Activated naive CD4-positive, alpha-beta T cell treated with Interleukin-2 at 50 U/mL for 16 hours (primary cell): ENCODE results near the gene LPO.

ENCODE experiments used
- DNase-seq: peaks from one replicate; pipeline ENCODE4 v3.0.0-alpha.2; 2020

Gene LPO

DNA sequence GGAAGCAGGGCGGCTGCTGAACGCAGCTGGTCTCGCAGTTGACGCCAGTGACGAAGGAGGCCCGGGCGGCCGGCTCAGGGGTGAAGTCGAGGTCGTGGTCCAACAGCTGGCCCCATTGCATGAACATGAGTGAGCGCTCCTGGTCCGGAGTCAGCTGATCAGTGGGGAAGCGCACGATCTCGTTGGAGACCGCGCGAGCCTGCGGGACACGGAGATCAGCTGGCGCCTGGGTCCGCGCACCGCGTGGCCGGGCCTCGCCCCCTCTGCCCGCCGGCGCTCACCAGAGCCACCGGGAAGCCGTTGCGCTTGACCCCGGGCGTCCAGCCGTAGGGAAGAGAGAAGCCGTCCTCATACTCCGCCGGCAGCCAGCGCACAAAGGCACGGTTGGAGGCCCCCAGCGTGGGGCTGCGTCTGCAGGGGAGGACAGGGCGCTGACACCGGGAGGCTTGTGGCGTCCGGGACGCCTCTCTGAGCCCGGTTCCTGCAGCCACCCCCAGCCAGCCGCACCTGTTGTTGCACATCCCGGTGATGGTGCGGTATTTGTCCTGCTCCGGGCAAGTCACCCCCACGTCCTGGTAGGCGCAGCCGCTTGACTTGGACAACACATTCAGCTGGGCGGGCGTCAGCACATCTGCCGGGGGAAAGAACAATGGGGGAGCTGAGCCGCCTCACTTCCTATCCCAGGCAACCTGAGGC lies 40.8 kb downstream of the LPO start:
- no peak for DNase-seq

DNA sequence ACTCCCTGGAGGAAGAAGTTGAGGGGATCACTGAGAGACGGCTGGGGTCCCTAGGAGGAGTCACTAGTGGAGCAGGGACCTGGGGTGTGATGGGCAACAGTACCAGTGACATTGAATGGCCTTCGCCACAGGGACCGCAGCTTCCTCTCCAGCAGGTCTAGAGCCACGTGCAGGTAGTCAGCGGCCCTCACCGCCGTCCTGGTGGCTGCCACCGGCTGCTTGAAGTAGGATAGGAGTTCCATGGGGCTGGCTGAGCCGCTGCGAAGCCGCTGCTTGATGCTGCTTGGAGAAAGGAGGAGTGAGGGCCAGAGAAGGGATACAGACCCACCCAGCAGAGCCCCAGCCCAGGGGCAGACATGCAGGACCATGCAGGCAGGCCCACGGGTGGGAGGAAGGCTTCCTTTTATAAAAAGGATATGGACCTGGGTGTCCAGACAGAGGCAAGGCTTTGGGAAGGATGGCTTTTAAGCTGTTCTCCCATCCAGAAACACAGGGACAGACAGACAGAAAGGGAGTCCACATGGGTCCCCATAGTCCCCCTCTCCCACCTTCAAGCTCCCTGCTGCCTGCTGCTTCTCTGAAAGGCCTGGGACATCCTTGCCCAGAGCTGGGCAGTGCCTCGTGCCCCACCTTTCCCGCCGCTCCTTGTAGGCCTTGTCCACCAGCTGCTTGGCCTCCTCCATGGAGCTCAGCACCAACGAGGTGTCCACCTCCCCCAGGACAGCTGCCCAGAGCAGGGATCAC lies 41.5 kb downstream of the LPO start:
- DNase-seq: no peak

DNA sequence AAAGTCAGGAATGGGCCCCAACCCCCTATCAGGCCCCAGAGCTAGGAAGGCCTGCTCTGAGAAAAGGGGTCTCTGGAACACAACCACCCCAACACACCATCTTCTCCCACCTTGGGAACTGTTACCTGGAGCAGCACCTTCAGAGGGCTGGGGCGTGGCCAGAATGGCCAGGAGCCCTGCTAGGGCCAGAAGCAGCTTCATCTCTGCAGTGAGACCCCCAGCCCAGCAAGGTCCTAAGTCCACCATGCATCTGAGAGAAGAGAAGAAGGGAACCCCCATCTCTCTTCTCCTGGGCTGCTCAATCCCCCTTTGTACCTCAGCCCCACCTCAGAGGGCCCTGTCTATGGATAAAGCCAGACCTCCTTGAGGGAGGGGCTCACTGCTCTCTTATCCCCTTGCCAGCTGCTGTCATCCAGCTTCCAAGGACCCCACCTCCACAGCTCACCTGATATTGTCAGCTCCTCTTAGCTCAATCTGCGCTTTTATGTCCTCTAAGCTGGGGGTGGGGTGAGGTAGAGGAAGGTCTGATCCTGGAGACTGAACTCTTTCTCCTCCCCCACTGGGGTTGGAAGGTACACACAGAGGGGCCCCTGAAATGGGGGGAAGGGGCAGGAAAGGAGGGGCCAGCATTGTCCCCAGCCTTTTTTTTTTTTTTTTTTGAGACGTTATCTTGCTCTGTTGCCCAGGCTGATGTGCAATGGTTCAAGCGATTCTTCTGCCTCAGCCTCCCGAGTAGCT lies 42.3 kb downstream of the LPO start, which contains the start of gene MPO:
Gene MPO, minus strand, starts transcription at position 456 of the 738 bp plus-strand sequence. Its CDS starts 177 bp downstream, at position 279.
- DNase-seq: no peak

DNA sequence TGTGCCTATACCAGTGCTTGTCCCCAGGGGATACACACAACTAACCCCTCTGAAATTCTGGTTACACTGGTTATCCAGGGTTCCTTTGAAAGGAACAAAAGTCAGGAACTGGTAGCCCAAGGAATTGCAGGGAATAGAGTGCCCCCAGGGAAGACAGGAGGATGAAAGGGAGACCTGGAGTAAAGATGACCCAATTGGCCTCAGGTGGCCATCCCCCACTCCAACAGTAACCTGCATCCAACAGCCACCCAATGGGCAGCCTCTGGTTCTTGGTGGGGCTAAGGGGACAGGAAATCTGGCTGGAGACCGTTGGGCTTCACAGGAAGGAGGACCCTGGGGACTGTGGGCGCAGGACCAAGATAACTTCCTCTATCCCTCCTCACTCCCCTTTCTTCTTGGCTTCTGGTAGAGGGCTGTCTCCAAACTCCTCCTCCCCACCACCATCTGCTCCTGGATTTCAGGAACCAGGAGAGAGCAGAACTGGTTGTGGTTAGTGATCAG lies 43.2 kb downstream of the LPO start:
- no peak for DNase-seq

DNA sequence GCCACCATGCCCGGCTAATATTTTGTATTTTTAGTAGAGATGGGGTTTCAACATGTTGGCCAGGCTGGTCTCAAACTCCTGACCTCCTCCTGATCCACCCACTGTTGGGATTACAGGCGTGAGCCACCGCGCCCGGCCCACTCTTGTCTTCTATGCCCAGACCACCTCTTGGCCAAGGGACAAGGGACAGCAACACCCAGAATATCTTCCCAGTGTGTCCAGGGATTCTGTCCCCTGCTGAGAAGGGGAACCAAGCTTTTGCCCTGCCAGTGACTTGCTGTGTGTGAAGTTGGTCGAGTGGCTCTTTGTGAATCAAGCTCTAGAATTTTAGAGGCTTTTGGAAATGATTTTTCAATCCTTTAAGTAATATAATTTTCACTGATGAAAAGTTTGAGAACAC lies 44.1 kb downstream of the LPO start:
- DNase-seq: no peak

DNA sequence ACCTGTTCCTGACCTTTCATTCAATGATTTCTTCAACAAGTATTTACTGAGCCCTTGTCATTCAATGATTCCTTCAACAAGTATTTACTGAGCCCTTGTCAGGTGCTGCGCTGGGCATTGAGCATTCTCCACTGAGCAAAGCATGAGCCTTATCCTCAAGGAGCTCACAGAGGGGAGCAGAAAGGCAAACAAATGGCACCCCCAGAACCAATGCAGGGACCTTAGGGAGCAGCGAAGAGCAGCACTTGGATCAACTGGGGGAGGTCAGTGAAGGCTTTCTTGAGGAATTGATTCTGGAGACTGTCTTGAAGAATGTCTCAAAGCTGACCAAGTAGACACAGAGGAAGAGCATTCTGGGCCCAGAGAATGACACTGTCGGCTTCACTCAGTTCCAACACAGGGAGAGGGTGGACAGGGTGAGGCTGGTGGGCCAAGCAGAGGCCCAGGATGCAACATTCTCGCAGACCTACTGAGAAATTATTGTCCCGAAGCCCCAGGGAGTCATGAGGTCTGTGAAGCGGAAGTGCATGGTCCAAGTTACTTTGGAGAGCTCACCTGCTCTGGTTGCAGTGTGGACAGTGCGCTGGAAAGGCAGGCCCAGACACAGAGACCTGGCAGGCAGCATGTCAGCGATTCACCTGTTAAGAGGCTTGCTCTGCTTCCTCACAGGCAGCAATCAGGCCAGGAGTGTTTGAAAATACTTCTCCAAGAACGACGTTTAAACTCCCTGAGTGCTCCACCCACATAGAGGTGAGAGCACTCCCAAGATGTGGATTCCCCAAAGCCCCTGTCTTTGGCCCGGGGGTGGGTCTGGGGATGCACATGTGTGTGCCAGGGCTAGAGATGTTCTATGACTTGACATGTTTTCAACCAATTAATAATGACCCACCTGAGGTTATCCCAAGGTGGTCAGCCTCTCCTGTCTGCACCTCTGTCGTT lies 45.6 kb downstream of the LPO start:
- no peak for DNase-seq

DNA sequence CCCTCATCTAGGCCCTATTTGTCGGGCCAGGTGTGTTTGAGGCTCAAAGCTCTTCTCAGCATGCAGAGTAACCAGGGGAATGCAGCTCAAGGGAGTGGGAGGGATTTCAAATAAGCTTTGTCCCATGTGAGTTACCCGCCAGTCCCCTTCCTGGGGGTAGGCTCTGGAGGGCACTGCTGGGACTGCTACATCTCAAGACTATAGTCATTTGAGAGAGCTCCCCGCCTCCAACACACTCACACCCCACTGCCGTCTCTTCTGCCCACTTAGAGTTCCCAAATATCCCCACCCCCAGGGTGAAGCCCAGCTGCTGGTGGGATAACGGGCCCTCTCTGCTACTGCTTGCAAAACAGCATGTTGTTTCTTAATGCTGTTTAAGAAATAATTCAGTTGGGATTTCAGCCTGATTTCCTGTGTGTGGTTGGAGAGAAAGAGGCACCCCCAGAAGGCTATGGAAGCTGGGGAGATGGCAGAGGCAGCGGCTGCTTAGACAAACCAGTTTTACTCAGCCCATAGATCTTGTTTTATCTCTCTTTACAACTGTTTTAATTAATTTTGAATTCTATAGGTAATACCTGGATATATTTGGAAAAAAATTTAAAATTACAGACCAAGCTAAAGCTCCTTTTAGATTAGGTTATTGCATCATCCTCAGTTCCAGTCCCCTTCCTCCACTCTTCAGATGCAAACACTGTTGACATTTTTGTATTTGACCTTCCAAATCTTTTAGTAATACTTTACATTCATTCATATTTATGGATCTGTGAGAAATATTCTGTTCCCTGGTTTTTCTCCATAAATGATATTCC lies 46.4 kb downstream of the LPO start:
- DNase-seq: no peak

DNA sequence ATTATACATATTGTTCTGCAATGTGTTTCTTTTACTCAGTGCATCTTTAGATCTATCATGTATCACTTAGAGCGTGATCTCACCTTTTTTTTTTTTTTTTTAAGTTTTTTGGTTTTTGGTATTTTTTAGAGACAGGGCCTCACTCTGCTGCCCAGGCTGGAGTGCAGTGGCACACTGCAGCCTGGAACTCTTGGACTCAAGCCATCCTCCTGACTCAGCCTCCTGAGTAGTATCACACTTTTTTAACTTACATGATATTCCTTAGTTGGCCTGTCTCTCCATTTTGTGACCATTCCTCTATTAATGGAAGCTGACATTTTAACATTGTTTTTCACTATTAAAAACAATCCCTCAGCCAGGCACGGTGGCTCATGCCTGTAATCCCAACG lies 47.0 kb downstream of the LPO start:
- no peak for DNase-seq

DNA sequence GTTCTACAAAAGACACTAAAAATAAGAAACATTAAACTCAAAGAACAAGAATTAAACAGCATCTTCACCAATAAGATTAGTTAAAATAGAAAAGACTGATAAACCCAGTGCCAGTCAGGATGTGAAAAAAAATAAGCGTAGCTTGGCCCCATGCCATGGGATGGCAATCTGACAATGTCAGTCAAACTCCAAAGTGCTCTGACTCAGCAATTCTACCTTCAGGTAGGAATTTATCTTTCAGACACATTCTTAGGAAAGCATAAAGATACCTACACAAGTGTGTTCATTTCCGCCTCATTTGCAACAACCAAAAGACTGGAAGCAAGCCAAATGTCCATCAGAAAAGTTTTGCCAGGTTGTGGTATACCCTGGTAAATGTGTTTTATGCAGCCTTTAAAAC lies 51.5 kb downstream of the LPO start:
- no peak for DNase-seq

DNA sequence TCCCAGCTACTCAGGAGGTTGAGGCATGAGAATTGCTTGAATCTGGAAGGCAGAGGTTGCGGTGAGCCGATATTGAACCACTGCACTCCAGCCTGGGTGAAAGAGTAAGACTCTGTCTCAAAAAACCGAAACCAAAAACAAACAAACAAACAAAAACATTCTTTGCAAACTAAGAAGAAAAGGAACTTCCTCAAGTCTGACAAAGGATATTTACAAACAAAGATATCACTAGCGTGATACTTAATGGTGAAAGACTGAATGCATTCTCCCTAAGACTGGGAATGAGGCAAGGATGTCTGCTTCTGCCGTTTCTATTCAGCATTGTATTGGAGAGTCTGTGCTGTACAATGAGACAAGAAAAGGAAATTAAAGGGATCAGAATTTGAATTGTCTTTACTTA lies 52.9 kb downstream of the LPO start:
- no peak for DNase-seq

DNA sequence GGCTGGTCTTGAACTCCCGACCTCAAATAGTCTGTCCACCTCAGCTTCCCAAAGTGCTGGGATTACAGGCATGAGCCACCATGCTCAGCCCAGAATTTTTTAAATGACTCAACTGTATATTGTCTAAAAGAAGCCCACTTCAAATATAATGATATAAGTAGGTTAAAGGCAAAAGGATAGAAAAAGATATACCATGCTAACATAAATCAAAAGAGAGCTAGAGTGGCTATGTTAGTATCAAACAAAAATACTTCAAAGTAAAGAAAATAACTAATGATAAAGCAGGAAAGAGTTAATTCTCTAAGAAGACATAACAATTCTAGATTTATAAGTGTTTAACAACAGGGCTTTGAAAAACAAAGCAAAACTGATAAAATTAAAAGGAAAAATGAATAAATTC lies 55.6 kb downstream of the LPO start:
- DNase-seq: no peak

DNA sequence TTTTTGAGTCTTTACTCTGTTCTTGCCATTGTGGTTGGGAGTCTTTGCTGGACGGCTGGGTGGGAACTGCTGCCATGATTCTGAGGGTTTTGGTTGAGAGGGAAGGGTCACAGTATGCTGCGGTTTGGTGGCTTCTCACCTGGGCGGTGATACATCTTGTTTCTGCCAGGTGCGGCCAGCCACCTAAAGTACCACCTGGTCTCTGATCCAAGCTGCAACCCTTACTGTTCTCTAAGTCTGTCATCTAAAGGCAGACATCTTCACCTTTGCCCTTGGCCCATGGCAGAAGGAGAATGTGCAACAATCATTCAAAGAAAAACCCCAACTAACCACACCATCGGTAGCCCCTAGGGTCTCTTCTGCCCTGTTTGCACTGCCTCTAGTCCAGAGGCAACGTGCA lies 62.0 kb downstream of the LPO start:
- DNase-seq: no peak

DNA sequence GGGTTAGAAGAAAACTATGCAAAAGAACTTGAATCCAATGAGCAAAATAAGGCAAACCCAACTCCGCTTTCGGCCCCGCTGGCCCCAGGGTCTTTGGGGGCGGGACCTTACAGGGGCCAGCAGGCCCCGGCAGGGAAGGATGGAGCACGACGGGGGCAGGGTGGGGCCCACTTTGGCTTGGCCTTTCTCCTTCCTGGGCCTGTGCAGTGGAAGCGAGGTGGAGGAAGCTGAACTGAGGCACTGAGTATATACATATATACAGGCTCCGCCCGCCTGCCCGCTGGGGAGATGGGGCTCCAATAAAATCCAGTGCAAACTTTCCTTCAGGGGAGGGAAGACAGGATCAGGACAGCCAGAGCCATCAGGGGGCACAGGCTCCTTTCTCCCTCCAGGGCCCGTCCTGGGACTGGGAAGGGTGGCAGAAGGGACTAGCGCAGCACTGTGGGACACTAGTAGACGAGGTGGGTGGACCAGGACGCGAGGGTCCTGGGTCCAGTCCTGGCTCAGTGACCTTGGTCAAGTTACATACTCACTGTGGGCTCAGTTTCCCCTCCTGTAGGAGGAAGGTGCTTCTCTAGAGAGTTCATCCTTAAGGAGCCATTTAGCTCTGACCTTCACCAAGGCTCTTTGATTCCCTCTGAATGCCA lies 63.2 kb downstream of the LPO start:
- no peak for DNase-seq

DNA sequence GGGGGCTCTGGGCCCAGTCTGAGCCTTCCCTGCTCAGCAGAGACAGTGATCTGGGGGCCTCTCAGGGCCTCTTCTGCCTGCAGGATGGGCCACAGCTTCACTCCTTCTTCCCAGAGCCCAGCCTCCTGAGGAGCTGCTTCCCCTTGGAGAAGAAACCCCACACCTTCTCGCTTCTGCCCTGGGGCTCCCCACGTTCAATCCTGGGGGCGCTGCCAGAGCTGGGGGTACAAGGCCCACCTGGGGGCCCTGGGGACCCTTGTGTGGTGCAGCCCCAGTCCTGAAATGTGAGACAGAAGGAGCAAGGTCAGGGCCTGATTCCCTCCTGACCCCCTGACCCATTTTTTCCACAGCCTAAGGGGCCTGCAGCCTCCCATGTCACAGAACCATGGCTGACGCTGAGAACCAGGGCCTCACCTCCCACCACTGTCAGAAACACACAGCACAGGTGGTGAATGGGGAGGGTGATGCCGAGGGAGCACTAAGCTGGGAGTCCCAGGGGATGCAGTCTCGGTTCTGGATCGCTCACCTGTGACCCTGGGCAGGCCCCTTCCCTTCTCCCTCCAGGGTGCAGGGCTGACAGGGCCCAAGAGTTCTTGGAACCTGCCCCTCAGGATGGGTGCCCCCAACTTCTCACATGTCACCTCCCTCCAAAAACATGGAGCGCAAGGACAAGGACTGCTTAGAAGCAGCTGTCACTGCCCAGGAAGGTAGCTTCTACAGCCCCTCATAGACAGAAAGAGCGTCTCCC lies 64.0 kb downstream of the LPO start:
- DNase-seq: no peak

DNA sequence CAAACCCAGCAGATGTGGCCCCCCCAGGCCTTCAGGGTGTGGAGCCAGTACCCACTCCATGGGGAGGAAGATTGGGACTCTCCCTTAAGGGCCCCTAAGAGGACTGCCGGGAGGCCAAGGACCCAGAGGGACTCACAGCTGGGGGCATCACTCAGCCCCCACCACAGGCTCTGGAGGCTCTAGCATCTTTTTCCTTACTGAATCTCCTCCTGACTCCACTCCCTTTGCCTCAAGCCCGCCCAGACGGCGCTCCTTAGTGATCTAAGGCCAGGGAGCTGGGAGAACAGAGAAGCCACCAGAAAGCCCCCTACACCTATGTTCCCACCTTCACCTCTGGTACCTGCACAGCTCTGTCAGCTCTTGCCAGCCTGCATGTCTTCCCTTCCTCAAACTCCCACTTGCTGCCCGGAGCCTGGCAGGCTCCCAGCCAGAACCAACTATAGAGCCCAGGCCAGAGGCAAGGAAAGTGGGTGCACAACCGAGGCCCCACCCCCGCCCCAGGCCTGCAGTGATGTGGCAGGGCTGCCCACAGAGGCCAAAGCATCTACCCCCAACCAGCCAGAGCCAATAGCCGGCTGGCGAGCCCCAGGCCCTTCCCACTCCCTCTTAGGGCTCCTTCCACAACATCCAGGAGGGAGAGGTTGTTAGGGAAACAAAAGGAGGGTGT lies 64.7 kb downstream of the LPO start:
- DNase-seq: no peak

DNA sequence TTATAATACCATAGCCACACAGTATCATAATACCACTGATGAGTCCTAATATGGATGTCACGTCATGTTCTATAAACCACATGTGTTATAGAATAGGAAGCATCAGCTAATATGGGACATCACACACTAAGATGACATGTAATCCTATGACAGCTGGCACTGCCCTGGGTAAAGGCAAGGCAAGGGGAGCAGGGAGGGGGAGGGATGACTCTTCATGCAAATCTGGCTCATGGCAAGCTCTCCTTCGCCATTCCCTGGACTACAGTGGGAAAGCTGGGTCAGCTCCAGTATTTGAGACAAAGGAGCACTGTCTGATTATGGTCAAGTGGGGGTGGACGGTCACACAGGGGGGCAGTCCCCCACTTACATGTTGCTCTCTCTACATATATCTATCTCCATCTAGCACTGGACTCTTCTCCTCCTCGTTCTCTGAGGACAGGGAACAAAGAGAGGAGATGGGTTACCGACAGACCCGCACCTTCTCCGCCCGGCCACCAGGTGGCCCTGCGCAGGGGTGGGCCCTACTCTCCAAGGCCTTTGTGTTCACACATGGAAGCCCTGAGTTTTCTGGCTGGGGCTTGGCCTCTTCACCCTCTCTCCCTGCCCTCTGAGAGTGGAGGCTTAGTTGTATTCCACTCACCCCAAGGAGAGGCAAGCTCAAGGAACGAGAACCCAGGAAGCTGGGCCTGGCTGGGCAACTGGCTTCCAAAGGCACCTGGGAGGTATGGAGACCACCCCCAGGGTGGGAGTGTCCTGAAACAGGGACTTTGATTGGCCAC lies 65.8 kb downstream of the LPO start:
- peak; percentile 64 for DNase-seq

DNA sequence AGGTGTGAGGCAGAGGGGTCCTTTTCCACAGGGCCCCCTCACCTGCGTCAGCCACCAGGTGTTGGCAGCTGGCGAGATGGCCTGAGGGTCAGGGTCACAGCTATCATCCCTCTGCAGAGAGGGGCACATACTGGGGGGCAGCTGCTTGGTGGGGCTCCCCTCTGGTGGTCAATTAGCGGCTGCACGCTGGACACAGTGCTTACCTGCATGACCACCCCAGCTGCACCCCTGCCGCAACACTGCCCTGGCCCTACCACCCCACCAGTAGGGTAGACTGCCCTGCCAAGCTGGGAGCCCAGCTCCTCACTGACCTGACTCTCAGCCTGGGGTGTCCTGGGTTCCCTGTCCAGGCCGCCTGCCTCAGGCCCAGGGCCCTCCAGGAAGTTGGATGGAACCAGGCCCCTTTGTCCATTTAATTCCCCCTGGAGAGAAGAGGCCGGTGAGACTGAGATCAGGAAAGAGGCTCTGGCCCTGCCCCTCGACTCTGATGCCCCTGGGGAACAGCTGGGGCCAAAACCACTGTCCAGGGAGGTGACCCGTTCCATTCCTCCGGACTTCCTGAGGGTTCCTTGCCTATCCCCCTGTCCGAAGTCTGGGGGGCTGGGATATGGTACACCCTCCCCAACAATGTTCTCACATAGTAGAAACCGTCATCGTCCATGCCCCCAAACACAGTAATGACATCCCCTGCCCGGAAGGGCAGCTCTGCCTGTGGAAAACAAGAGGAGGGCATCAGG lies 66.5 kb downstream of the LPO start:
- no peak for DNase-seq

DNA sequence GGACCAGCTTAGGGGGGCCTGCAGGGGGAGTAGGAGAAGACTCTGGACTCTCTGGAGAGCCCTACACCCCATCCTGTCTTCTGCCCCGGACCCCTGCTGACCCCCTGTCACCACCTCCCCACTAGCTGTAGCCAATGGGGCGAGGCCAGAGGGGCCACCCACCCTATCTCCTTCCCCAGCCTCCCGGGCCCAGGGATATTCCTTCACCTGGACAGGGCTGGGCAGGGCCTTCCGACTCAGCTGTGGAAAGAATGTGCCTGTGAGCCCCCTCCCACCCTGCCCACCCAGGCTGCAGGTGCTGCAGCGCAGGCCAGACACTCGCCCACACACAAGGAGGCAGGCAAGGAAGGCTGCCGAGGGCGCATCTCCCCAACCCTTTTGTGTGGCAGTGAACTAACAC lies 67.2 kb downstream of the LPO start:
- DNase-seq: no peak
